Uterus (tissue), 4 donors: ENCODE measurements around the gene TSPAN11. TPM values are rescaled to one million over a fixed set of nuclear protein-coding genes. Genes with fewer than 3 reads are reported as not detected.

Experiments used
- DNase-seq, 2 donors: peaks; one replicate each; pipeline ENCODE4 v3.0.0-alpha.2; 2019 to 2020
- H3K27ac ChIP-seq, 2 donors: fragments of 200-600 bp; sonication (generic); 1 replicate in 1 of 2; 2 replicates in 1 of 2; pipeline ENCODE4 v1.5.1; 2016 to 2018
- H3K27me3 ChIP-seq, 2 donors: fragments of 200-600 bp; sonication (generic); one replicate each; pipeline ENCODE4 v1.5.1; 2018 to 2019; ENCODE audit warnings: control low read depth in 1 of 2
- H3K36me3 ChIP-seq, 2 donors: fragments of 200-600 bp; sonication (generic); one replicate each; pipeline ENCODE4 v1.5.1; 2019; ENCODE audit warnings: control low read depth in 1 of 2
- H3K4me1 ChIP-seq, 2 donors: fragments of 200-600 bp; sonication (generic); one replicate each; pipeline ENCODE4 v1.5.1; 2018 to 2019; ENCODE audit warnings: control low read depth in 1 of 2
- H3K4me3 ChIP-seq, 2 donors: fragments of 200-600 bp; sonication (generic); 1 replicate in 1 of 2; 2 replicates in 1 of 2; pipeline ENCODE4 v1.5.1; 2018 to 2019; ENCODE audit warnings: mild to moderate bottlenecking in 1 of 2
- H3K9me3 ChIP-seq, 2 donors: fragments of 200-600 bp; sonication (generic); one replicate each; pipeline ENCODE4 v1.5.1; 2019; ENCODE audit warnings: control low read depth in 1 of 2
- CTCF ChIP-seq, 4 experiments: fragments of 200-600 bp in 2 of 4; fragments of 450-650 bp in 2 of 4; sonication (generic) in 2 of 4; IDR thresholded peaks; one replicate each; pipeline ENCODE4 v1.5.1; 2016 to 2019; ENCODE audit warnings: antibody characterized with exemption in 4 of 4, mild to moderate bottlenecking in 2 of 4, moderate library complexity in 1 of 4
- POLR2A ChIP-seq, 2 donors: fragments of 450-650 bp; IDR thresholded peaks; one replicate each; pipeline ENCODE4 v1.6.1; 2016; ENCODE audit warnings: antibody characterized with exemption in 2 of 2, mild to moderate bottlenecking in 1 of 2, moderate library complexity in 1 of 2
- intact Hi-C: fragments of 100-400 bp; cut with DNase I; formaldehyde crosslinking; loops from one replicate; pipeline ENCODE4 v1.15.1; 2023; ENCODE audit warnings: low total_unique reads
- total RNA-seq, 4 donors: library from RNA; depleted of rRNA in 3 of 4; stranded (reverse); fragments of >200 nt in 3 of 4; gene quantifications; one replicate each; pipeline versions ENCODE4 v1.1.0 to v1.2.4, GENCODE V29; 2014 to 2023
- donor health status: DM: yes; HTN: yes; CAD: no.

TSPAN11 gene
- total RNA-seq, 4 donors from 2014 or later = 0.51 to 9.4 (median 0.88) TPM

DNA sequence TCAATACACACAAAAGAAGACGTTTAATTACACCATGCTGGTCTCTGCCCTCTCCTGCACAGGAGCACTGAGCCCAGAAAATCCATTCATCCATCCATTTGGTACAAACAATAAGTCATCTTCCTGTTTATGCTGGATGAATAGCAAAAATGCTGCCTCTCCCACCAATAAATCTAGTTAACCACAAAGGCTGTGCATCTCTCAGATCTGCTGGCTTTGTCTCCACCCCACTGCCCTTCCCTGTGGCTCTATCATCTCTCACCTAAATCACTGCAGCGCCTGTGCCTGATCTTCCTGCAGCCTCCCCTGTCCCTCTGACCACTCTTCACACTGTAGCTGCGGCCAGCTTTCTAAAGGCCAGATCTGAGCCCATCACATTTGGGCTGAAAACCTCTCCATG is 74.2 kb downstream of the TSPAN11 start:
- Histone ChIP-seq H3K4me3 (no peak overlapping the region), H3K27ac (no peak overlapping the region), H3K9me3 (no peaks in the 10 kb centered on the region), H3K4me1 (no peaks in the 10 kb centered on the region), H3K27me3 (no peaks in the 10 kb centered on the region), H3K36me3 (no peaks in the 10 kb centered on the region)
- intact Hi-C loops = no loop called here
- TF ChIP-seq CTCF (IDR thresholded peaks at IDR 0.05) = no peak
- no peak for TF ChIP-seq POLR2A (IDR thresholded peaks at IDR 0.05)
- DNase-seq = no peak

DNA sequence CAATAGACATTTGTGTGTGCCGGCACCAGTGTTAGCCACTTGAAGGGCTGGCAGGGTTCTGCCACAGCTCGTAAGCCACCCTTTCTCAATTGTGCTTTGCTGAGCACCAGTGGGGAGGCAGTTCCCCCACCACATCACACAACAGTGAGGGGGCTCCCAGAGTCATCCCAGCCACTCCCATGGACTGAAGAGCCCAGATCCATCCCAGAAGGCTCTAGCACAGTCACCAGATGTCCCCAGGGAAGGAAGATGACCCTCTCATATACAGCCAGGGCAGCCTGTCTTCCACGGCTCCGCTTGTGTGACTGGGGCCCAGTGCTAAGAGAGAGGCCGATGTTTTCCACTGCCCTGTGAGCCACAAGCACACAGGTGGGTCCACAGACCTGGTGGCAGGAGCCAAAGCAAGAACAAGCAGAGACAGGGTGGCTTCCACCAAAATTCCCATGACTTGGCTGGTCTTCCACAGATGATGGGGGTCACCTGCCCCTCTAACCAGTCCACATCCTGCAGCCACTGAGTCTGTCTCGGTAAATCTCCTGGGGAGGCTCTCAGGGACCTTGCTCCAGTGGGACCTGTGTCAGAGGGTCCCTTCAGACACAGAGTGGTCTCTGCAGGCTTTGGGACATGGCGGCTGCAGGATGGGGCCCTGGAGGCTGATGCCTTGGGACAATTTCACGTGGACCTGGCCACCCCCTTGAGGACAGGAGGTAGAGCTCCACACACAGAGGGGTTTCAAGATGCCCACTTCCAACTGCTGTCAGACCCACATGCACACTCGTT is 75.2 kb downstream of the TSPAN11 start:
- H3K4me3 ChIP-seq = no peak overlapping the region
- H3K27ac ChIP-seq = no peak overlapping the region
- H3K36me3 ChIP-seq = no peaks in the 10 kb centered on the region
- no peaks in the 10 kb centered on the region for H3K4me1 ChIP-seq
- intact Hi-C loops = no loop called here
- H3K27me3 ChIP-seq = no peaks in the 10 kb centered on the region
- no peaks in the 10 kb centered on the region for H3K9me3 ChIP-seq
- DNase-seq = no peak
- TF ChIP-seq POLR2A (IDR thresholded peaks at IDR 0.05) (no peak), CTCF (IDR thresholded peaks at IDR 0.05) (no peak)

DNA sequence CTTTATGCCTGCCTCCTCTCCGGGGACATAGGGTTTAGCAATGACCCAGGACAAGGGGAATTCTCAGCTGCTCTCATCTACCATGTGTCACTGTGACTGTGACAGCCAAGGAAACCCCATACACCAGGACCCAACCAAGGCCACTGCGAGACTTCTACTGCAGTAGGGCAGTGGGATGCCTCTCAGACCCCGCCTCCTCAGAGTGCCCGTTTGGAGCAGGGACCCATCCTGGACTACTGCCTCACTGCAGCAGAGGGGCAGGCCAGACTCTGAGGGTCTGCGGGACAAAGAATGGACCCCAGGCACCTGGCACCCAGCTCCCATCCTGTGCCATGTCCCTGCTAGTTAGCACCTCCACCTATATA is 75.8 kb downstream of the TSPAN11 start:
- no peaks in the 10 kb centered on the region for H3K36me3 ChIP-seq
- no peak for TF ChIP-seq CTCF (IDR thresholded peaks at IDR 0.05)
- TF ChIP-seq POLR2A (IDR thresholded peaks at IDR 0.05) = no peak
- no peaks in the 10 kb centered on the region for H3K27me3 ChIP-seq
- no peak overlapping the region for H3K27ac ChIP-seq
- no peak for DNase-seq
- intact Hi-C loops = no loop called here
- H3K9me3 ChIP-seq = no peaks in the 10 kb centered on the region
- H3K4me1 ChIP-seq = no peaks in the 10 kb centered on the region
- no peak overlapping the region for H3K4me3 ChIP-seq

GRCh38 chr12:31002999-31003398 is 76.5 kb downstream of the TSPAN11 start:
- no peaks in the 10 kb centered on the region for H3K27me3 ChIP-seq
- no peaks in the 10 kb centered on the region for H3K36me3 ChIP-seq
- H3K4me1 ChIP-seq = no peaks in the 10 kb centered on the region
- H3K4me3 ChIP-seq = no peak overlapping the region
- intact Hi-C loops = no loop called here
- TF ChIP-seq POLR2A (IDR thresholded peaks at IDR 0.05) (no peak), CTCF (IDR thresholded peaks at IDR 0.05) (no peak)
- H3K9me3 ChIP-seq = no peaks in the 10 kb centered on the region
- no peak for DNase-seq
- no peak overlapping the region for H3K27ac ChIP-seq

DNA sequence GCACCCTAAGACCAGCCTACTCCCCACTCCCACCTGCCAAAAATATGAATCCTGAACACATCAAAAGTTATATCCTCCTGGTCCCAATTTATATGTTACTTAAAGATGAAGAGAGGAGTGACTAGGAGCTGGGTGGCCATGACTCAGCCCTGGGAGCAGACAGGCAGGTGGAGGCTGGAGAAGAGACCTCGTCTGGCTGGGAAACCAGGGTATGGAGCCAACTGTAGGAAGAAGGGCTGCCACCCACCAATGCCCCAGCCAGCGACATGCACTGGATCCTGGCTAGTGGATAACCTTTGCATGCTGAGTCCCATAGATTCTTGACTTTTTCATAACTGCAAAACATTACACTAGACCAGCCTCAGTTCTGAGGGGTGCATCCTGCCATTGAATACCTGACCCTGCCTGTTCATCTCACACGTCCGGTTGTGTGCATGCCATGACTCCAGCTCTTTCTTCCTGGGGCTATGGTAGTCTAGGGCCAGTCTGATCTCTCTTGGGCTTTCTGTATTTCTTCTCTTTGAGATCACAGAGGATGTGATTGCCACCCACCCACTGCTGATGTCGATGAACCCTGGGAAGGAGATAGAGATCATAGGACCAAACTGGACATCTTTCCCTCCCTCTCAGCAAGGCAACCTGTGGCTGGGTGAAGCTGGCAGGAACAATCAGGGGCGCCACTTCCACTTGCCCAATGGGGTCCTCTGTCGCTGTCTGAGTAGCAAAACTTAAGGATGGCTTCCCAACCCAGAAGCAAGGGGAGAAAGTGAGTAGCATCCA is 77.5 kb downstream of the TSPAN11 start:
- Histone ChIP-seq H3K9me3 (no peaks in the 10 kb centered on the region), H3K36me3 (no peaks in the 10 kb centered on the region), H3K4me1 (no peaks in the 10 kb centered on the region), H3K27me3 (no peaks in the 10 kb centered on the region), H3K4me3 (no peak overlapping the region), H3K27ac (no peak overlapping the region)
- intact Hi-C loops = no loop called here
- peak in 1 of 2 donors; percentile 3 for DNase-seq
- TF ChIP-seq POLR2A (IDR thresholded peaks at IDR 0.05) (no peak), CTCF (IDR thresholded peaks at IDR 0.05) (no peak)
